SHP77 treated with DMSO at 0.1 percent for 48 hours (cell line): Measurements from ENCODE around the gene A2ML1.
"Not testable (repeated sequence)": the region's sequence is repeated elsewhere in the genome, so short reads cannot be mapped to it uniquely, and the experiment has no call there.

Source experiments
- DNase-seq: peaks from one replicate; lab custom pipeline; 2025; lab: John Stamatoyannopoulos, UW

The A2ML1 gene

GRCh38 chr12:8822298-8822697 lies at the start of gene A2ML1:
Gene A2ML1, plus strand, starts transcription at chr12:8822621. Its CDS starts 31 bp downstream, at chr12:8822652.
- DNase-seq: no peak

- no peak for DNase-seq
Observed at GRCh38 chr12:8773461-8773860, 49.0 kb upstream of the A2ML1 start.

DNA sequence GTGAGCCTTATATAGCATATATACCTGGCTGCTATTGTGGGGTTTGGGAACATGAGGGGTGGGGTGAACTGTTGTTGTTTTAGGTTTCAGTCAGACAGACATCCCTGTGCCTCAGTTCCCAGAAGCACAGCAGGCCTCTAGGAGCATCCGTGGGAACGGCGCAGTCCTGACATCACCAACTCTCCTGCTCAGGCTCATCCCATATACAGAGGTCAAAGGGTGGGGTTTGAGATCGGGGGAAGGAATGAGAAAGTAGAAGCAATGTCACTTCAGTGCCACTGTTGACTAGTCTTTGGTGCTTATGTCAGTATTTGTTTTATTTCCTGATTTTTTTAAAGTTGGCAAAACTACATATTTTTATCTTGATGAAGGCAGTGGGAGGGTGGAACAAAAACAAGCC lies 43.1 kb upstream of the A2ML1 start:
- DNase-seq: no peak

DNA sequence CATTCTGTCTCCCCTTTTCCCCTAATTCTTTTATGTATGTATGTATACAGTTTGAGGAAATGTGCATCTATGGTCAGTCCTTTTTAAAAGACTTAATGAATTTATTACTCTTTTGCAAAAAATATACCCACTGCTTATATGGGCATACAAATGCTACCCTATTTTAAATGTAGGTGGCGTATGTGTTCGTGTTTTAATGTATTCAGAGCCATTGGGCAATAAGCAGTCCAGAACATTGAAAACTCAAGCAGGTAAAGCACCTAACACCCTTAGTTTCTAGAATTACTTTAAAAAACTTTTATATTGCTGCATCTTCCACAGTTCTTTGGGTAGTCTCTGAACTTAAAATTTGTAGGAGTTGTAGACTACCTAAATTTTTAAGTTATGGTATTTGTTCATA lies 42.6 kb upstream of the A2ML1 start:
- no peak for DNase-seq

DNA sequence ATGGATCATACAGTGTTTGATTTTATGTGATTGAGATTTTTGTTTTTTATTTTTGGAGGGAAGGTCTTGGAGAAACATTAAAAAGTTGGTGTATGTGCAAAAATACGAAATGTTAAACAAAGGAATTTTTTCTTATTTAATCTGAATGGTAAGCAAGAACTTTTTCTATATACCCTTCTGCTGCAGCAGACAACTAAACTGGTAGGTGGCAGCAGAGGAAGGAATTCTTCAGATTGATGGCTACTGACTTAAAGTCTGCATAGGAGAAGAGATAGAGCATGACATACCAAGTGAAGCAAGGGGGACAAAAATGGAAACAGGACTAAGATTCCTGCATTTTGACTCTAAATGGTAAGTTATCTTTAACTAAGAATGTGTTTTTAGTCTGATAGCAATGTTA lies 42.0 kb upstream of the A2ML1 start:
- DNase-seq: no peak

GRCh38 chr12:8781381-8782127 lies 40.9 kb upstream of the A2ML1 start:
- no peak for DNase-seq

- DNase-seq: no peak
Observed at GRCh38 chr12:8784290-8784888, 38.0 kb upstream of the A2ML1 start.

DNA sequence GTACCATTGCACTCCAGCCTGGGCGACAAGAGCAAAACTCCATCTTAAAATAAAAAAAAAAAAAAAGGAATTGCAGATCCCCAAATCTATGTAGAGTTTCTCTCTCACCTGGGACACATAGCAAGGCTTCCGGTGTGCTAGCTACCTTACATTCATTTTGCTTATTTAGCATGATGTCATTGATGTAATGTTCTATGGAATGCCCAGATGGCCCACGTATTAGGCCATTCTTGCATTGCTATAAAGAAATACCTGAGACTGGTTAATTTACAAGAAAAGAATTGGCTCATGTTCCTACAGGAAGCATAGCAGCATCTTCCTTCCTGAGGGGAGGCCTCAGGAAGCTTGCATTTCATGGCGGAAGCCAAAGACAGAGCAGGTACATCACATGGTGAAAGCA lies 36.9 kb upstream of the A2ML1 start:
- no peak for DNase-seq

- not testable (repeated sequence) for DNase-seq
Observed at GRCh38 chr12:8787206-8787605, 35.2 kb upstream of the A2ML1 start.

DNA sequence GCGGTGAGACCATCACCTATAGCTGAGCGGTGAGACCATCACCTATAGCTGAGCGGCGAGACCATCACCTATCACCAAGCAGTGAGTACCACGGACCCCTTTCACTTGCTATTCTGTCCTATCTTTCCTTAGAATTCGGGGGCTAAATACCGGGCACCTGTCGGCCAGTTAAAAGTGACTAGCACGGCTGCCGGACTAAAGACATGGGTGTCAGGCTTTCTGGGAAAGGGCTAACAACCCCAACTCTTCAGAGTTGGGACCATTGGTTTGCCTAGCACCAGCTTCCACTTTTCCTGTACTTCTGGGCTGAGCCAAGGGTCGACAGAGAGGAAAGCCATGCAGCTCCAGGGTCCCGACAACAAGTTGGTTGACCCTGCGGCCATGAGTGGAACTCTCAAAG lies 33.7 kb upstream of the A2ML1 start:
- DNase-seq: not testable (repeated sequence)

- DNase-seq: not testable (repeated sequence)
Observed at GRCh38 chr12:8789341-8790013, 32.9 kb upstream of the A2ML1 start.

DNA sequence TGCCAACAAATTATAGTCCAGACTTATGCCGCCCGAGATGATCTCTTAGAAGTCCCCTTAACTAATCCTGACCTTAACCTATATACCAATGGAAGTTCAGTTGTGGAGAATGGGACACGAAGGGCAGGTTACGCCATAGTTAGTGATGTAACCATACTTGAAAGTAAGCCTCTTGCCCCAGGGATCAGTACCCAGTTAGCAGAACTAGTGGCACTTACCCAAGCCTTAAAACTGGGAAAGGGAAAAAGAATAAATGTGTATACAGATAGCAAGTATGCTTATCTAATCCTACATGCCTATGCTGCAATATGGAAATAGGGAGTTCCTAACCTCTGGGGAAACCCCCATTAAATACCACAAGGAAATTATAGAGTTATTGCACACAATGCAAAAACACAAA lies 29.2 kb upstream of the A2ML1 start:
- not testable (repeated sequence) for DNase-seq

GRCh38 chr12:8794611-8795010 lies 27.8 kb upstream of the A2ML1 start:
- not testable (repeated sequence) for DNase-seq

DNA sequence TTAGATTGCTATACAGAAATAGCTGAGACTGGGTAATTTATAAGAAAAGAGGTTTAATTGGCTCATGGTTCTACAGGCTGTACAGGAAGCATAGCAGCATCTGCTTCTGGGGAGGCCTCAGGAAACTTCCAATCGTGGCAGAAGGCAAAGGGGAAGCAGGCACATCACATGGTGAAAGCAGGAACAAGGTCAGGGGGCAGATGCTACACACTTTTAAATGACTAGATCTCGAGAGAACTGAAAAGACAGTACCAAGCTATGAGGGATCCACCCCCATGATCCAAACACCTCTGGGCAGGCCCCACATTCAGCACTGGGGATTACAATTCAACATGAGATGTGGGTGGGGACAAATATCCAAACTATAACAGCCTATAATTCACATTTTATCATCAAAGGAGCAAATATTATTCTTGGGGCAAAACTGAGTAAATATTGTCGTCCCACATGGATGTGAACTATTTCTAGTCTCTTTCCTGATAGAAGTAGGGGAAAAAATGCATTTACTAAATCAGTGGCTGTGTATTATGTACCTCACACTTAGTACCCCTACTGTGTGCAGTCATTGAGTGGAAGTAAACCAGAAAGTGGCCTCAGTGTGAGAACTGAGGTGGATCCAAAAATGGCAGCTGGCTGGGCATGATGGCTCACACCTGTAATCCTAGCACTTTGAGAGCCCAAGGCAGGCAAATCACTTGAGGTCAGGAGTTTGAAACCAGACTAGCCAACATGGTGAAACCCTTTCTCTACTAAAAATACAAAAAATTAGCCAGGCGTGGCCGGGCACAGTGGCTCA lies 25.4 kb upstream of the A2ML1 start:
- no peak for DNase-seq

DNA sequence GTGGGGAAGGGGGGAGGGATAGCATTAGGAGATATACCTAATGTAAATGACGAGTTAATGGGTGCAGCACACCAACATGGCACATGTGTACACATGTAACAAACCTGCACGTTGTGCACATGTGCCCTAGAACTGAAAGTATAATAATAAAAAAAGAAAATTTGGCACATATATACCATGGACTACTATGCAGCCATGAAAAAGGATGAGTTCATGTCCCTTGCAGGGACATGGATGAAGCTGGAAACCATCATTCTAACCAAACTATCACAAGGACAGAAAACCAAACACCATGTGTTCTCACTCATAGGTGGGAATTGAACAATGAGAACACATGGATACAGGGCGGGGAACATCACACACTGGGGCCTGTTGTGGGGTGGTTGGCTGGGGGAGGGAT lies 21.2 kb upstream of the A2ML1 start:
- DNase-seq: not testable (repeated sequence)

- not testable (repeated sequence) for DNase-seq
Observed at GRCh38 chr12:8804833-8805232, 17.6 kb upstream of the A2ML1 start.

DNA sequence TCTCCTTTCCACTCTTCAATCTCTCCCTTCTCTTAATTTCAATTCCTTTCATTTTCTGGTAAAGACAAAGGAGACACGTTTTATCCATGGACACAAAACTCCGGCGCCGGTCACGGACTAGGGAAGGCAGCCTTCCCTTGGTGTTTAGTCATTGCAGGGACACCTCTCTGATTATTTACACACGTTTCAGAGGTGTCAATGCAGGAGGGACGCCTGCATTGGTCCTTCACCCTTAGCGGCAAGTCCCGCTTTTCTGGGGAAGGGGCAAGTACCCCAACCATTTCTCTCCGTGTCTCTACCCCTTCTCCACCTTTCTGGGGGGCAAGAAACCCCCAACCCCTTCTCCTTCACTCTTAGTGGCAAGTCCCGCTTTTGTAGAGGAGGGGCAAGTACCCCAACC lies 16.9 kb upstream of the A2ML1 start:
- DNase-seq: not testable (repeated sequence)

GRCh38 chr12:8807084-8807483 lies 15.3 kb upstream of the A2ML1 start:
- DNase-seq: not testable (repeated sequence)

DNA sequence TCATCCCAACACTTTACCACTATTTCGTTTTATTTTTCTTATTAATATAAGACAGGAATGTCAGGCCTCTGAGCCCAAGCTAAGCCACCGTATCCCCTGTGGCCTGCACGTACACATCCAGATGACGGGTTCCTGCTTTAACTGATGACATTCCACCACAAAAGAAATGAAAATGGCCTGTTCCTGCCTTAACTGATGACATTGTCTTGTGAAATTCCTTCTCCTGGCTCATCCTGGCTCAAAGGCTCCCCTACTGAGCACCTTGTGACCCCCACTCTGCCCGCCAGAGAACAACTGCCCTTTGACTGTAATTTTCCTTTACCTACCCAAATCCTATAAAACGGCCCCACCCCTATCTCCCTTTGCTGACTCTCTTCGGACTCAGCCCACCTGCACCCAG lies 12.3 kb upstream of the A2ML1 start:
- DNase-seq: not testable (repeated sequence)

DNA sequence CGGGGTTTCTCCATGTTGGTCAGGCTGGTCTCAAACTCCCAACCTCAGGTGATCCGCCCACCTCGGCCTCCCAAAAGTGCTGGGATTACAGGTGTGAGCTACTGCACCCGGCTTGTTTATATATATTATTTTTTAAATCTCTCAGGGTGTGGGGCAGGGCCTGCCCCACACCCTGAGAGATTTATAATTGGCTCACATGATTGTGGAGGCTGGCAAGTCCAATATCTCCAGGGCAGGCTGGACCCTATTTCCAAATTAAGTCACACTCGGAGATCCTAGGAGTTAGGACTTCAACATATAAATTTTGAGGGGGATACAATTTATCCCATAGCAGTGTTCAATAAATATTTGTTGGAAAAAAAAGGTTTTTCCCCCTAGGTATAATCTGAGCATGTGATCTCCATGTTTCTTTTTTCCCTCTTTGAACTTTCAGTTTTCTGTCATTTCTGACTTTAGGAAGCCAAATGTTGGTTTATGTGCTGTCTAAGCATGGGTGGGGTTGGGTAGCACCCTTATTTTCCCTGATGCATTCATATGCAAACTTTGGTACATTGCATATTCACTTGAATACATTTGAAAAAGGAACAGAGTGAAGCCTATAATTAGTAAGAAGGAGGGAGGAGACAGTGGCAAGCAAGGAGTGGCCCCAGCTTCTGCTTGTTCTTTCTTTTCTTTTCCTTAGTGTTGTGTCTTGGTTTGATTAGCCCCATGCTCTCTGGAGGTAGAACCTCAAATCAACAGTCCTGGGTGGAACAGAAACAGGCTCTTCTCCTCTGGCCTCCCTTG lies 8.7 kb upstream of the A2ML1 start:
- no peak for DNase-seq

GRCh38 chr12:8816448-8817050 lies 5.9 kb upstream of the A2ML1 start:
- no peak for DNase-seq
